NCI-H1092 treated with DMSO at 0.1 percent for 48 hours (cell line): ENCODE results near the gene TSC22D2.
"Not testable (repeated sequence)": the region's sequence is repeated elsewhere in the genome, so short reads cannot be mapped to it uniquely, and the experiment has no call there.

Experiments used
- DNase-seq: peaks from one replicate; lab custom pipeline; 2025; lab: John Stamatoyannopoulos, UW

The TSC22D2 gene

DNA sequence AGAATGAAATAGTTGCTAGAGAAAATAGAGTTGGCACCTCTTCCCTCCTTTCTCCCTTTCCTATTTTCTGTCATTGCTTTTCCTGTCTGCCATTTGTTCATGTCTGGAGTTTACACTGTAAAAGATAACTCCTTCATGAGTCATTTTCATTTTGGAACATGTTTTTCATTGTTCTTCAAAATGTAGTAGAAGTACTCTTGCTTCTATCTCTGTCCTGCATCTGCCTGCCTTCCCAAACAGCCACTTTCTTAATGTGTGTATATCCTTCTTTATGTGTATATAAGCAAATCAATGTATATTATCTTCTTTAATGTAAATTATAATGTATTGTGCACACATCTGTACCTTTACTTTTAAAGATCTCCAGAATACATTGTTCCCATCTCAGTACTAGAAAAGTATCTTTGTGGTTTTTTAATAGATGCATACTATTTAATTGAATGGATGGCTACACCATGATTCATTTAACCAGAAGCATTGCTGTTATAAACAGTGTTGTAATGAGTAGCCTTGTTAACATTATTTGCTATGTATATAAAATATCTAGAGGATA, 41.1 kb downstream of the TSC22D2 start:
- no peak for DNase-seq

DNA sequence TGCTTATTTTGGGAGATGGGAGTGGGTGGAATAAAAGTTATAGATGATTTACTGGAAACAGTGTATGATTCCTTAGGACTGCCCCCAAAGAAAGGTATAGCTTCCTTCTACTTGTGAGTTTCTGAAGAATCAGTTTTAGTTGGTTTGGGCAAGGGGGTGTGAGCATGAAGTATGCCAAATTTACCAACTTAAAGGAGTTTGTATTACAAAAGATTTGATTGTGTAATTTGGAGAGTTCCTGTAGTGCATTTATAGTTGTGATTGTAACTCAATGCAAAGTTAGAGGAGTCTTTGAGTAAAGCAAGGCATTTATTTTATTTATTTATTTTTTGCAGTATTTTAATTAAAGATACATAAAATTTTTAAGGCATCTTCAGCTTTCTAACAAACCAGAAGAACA, 42.8 kb downstream of the TSC22D2 start:
- DNase-seq: no peak

DNA sequence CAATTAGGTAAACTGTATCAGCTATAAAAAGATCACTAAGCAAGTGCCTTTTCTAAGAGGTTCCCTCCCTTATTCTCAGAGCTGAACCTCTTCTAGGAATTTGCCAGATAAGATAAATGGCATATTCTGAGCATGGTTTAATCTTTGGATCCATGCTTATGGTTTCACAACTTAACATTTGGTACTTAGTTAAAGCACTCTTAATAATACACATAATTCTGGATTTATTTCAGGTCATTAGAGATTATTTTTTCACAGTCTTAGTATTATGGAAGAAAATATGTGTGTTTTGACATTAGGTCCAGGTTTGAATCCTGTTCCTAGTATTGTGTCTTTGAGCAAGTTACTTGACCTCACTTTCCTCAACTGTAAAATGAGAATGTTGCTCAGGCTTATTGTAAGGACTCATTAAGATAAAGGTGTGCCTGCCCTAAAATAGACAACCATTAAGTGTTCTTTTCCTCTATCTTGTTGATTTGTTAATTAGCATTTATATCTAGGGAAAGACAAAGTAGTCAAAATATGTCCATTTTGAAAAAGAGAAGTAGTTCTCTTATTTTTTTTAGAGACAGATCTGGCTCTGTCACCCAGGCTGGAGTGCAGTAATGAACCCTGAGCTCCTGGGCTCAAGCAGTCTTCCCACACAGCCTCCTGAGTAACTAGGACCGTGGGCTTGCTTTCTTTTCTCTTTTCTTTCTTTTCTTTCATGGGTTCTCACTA, 43.4 kb downstream of the TSC22D2 start:
- DNase-seq: no peak

GRCh38 chr3:150453353-150453752, 45.3 kb downstream of the TSC22D2 start:
- DNase-seq: no peak

GRCh38 chr3:150454085-150454484, 46.0 kb downstream of the TSC22D2 start:
- no peak for DNase-seq

GRCh38 chr3:150454622-150455021, 46.5 kb downstream of the TSC22D2 start:
- no peak for DNase-seq

- no peak for DNase-seq
Observed at GRCh38 chr3:150455341-150455740, 47.2 kb downstream of the TSC22D2 start.

DNA sequence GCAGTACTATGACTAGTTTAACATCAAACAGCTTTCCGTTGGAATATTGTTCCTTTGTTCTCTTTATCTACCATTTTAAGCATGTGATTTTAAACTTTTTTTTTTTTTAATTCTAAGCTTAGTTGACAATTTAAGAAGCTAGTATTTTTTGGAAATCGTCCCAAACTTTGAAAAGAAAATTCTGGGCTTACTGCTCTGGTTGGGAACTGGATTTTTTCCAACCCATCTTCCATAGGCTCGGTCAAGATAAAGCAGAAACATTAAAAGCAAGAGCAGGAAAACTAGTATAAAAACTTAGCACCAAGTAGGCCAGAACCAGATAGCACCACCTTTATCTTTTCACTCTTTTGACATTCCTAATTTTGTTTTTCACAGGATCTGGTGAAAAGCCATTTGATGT, 49.9 kb downstream of the TSC22D2 start:
- DNase-seq: no peak

DNA sequence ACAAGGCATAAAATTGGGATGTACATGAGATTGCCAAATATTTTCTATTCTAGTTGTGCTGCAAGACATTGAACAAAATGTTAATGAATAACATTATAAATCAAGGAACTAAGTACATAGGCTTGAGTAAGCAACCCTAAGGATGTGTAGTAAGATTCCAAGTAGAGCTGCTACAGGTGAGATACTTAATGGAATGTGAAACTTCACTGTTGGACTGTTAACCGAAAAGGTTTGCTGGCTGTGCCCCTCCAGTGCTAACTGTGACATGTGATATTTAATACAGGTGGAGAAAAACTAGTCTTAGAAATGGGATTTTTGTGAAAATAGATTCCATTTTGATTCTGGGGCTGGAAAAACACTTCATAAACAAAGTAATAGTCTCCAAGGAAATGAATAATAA, 52.4 kb downstream of the TSC22D2 start:
- no peak for DNase-seq

GRCh38 chr3:150461399-150461798, 53.3 kb downstream of the TSC22D2 start:
- DNase-seq: no peak

DNA sequence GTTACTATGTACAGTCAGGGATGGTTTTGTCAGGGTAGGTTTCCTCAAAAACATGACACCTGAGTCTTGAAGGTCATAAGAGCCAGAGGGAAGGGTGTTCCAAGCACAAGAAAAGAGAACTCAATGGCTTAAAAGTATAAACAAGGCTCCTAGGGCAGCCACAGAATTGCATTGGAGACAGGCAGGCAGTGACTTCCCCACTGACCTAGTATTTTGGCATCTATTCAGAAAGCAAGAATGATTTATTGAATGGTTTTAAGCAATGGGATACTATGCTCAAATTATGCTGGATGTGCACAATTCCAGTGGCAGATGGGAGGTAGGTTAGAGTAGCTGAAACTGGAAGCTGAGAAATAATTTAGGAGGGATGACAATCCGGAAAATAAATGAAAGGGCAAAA, 54.0 kb downstream of the TSC22D2 start:
- no peak for DNase-seq

DNA sequence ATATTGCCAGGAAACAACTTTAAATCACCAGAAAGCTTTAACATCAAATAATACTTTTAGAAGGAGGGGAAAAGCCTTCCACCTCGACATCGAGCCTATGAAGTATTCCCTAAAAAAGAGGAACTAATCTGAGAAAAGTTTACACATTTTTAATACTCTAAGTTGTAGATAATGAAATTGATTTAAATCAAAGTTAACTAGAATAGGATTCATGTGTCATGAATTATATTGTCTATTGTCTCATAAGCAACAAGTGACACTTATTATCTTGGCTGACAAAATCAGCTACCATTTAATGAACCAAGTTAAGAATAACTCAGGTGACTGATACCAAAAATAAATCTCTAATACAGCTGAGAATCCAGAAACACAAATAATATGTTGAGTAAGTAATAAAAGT, 56.6 kb downstream of the TSC22D2 start:
- DNase-seq: no peak

- no peak for DNase-seq
Observed at GRCh38 chr3:150467381-150467780, 59.3 kb downstream of the TSC22D2 start.

- no peak for DNase-seq
Observed at GRCh38 chr3:150469031-150469930, 61.2 kb downstream of the TSC22D2 start.

- DNase-seq: no peak
Observed at GRCh38 chr3:150469931-150470740, 62.0 kb downstream of the TSC22D2 start.

GRCh38 chr3:150472421-150472820, 64.3 kb downstream of the TSC22D2 start:
- DNase-seq: no peak

DNA sequence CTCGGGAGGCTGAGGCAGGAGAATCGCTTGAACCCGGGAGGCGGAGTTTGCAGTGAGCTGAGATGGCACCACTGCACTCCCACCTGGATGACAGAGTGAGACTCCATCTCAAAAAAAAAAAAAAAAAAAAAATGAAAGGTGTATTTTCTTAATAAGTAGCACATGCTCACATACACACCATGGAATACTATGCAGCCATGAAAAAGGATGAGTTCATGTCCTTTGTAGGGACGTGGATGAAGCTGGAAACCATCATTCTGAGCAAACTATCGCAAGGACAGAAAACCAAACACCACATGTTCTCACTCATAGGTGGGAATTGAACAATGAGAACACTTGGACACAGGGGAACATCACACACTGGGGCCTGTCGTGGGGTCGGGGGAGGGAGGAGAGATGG, 65.1 kb downstream of the TSC22D2 start:
- DNase-seq: not testable (repeated sequence)

GRCh38 chr3:150479370-150479769, 71.3 kb downstream of the TSC22D2 start:
- no peak for DNase-seq

- DNase-seq: no peak
Observed at GRCh38 chr3:150480877-150481276, 72.8 kb downstream of the TSC22D2 start.

- DNase-seq: no peak
Observed at GRCh38 chr3:150483226-150483625, 75.1 kb downstream of the TSC22D2 start.

- no peak for DNase-seq
Observed at GRCh38 chr3:150484410-150484809, 76.3 kb downstream of the TSC22D2 start.

- no peak for DNase-seq
Observed at GRCh38 chr3:150488867-150489266, 80.8 kb downstream of the TSC22D2 start.
